Endothelial cell of umbilical vein (primary cell): ENCODE data around the gene SHISA5. TPM values are rescaled to one million over a fixed set of nuclear protein-coding genes. Genes with fewer than 3 reads are reported as not detected.

Experiments
- BruUV-seq: library from RNA; stranded (reverse); fragments of 400-500 nt; replicated peaks from 2 replicates; lab custom pipeline; 2021; lab: Mats Ljungman, UMichigan
- CTCF ChIA-PET: fragments of 300-600, 350-600 bp; sonication (Branson Sonifier 250); formaldehyde crosslinking; loops from one replicate; lab custom pipeline; 2021; ENCODE audit warnings: antibody characterized with exemption, inconsistent platforms; lab: Charles Lee
- POLR2A ChIA-PET: fragments of 300-600, 350-600 bp; sonication (Branson Sonifier 250); formaldehyde crosslinking; loops from one replicate; lab custom pipeline; 2021; ENCODE audit warnings: antibody characterized with exemption, inconsistent platforms; lab: Charles Lee
- DNase-seq: peaks from one replicate; pipeline ENCODE4 v3.0.0-alpha.2; 2011; ENCODE audit warnings: low read depth, low spot score
- FAIRE-seq: peaks from 2 replicates; lab custom pipeline; 2011; peaks lifted over from hg19 to GRCh38; lab: Jason Lieb, UNC
- H2AFZ ChIP-seq: 2 replicates; pipeline ENCODE4 v1.6.0; 2012; ENCODE audit warnings: low read depth, low read length, control low read depth, inconsistent platforms
- H3K27ac ChIP-seq: 2 replicates; pipeline ENCODE4 v1.5.1; 2011; ENCODE audit warnings: low read depth, mild to moderate bottlenecking, control low read depth, low read length, moderate library complexity; ENCODE audit not compliant: insufficient read depth
- H3K27me3 ChIP-seq, 2 experiments: 2 replicates each; pipeline versions ENCODE4 v1.6.0 to v1.6.1; 2011; ENCODE audit warnings: low read length in 2 of 2, mixed read lengths in 1 of 2; ENCODE audit not compliant: control insufficient read depth in 2 of 2, insufficient read depth in 2 of 2
- H3K36me3 ChIP-seq, 2 experiments: 2 replicates in 1 of 2; 3 replicates in 1 of 2; pipeline ENCODE4 v1.5.1; 2011; ENCODE audit warnings: low read length in 2 of 2, mild to moderate bottlenecking in 1 of 2, moderate library complexity in 1 of 2; ENCODE audit not compliant: control insufficient read depth in 2 of 2, insufficient read depth in 2 of 2; ENCODE audit errors: extremely low read depth in 1 of 2
- H3K4me1 ChIP-seq: 3 replicates; pipeline ENCODE4 v1.5.1; 2011; ENCODE audit warnings: mild to moderate bottlenecking, low read length; ENCODE audit not compliant: control insufficient read depth, insufficient read depth; ENCODE audit errors: extremely low read depth
- H3K4me2 ChIP-seq: 2 replicates; pipeline ENCODE4 v1.6.1; 2011; ENCODE audit warnings: low read length, control low read depth, mixed read lengths; ENCODE audit not compliant: insufficient read depth
- H3K4me3 ChIP-seq, 3 experiments: fragments of 200-600 bp in 1 of 3; sonication (generic), shearing (Covaris generic) in 1 of 3; replicated peaks in 1 of 3; 2 replicates each; pipeline ENCODE4 v1.5.1; 2011 to 2016; ENCODE audit warnings: control low read depth in 3 of 3, low read length in 3 of 3, mild to moderate bottlenecking in 2 of 3, inconsistent platforms in 1 of 3, low read depth in 1 of 3, moderate library complexity in 1 of 3; ENCODE audit not compliant: insufficient read depth in 1 of 3
- H3K79me2 ChIP-seq: 2 replicates; pipeline ENCODE4 v1.6.0; 2012; ENCODE audit warnings: low read length, inconsistent platforms; ENCODE audit not compliant: control insufficient read depth, insufficient read depth
- H3K9ac ChIP-seq: replicated peaks from 2 replicates; pipeline ENCODE3; 2011; ENCODE audit warnings: low read length, control low read depth; ENCODE audit not compliant: insufficient read depth; ENCODE audit errors: extremely low read depth
- H3K9me1 ChIP-seq: replicated peaks from 3 replicates; pipeline ENCODE4 v1.6.0; 2011; ENCODE audit warnings: mild to moderate bottlenecking, low read length; ENCODE audit not compliant: control insufficient read depth, insufficient read depth; ENCODE audit errors: extremely low read depth
- H3K9me3 ChIP-seq: replicated peaks from 2 replicates; pipeline ENCODE4 v1.5.1; 2012; ENCODE audit warnings: low read length, inconsistent platforms; ENCODE audit not compliant: control insufficient read depth, insufficient read depth
- H4K20me1 ChIP-seq: replicated peaks from 2 replicates; pipeline ENCODE3; 2011; ENCODE audit warnings: mild to moderate bottlenecking, low read length; ENCODE audit not compliant: control insufficient read depth, insufficient read depth; ENCODE audit errors: extremely low read depth
- CTCF ChIP-seq, 2 donors: IDR thresholded peaks; 1 replicate in 1 of 2; 2 replicates in 1 of 2; pipeline ENCODE4 v1.5.1; 2011; ENCODE audit warnings: low read length in 2 of 2, mild to moderate bottlenecking in 2 of 2, moderate library complexity in 2 of 2, control low read depth in 1 of 2, inconsistent platforms in 1 of 2, low read depth in 1 of 2; ENCODE audit not compliant: insufficient read depth in 1 of 2; ENCODE audit errors: extremely low read depth in 1 of 2
- EZH2 ChIP-seq: IDR thresholded peaks from 2 replicates; pipeline ENCODE4 v1.6.1; 2012; ENCODE audit warnings: borderline replicate concordance, low read depth, mild to moderate bottlenecking, moderate library complexity, low read length, inconsistent platforms; ENCODE audit not compliant: severe bottlenecking
- FOS ChIP-seq: IDR thresholded peaks from 2 replicates; pipeline ENCODE4 v1.6.1; 2011; ENCODE audit warnings: mild to moderate bottlenecking, low read length, moderate library complexity, borderline replicate concordance; ENCODE audit not compliant: insufficient read depth
- GATA2 ChIP-seq: IDR thresholded peaks from 2 replicates; pipeline ENCODE4 v1.7.0; 2011; ENCODE audit warnings: low read depth, mild to moderate bottlenecking, moderate library complexity, mixed read lengths, low read length; ENCODE audit not compliant: insufficient read length, insufficient read depth
- JUN ChIP-seq: IDR thresholded peaks from 2 replicates; pipeline ENCODE4 v1.6.1; 2011; ENCODE audit warnings: borderline replicate concordance, low read depth; ENCODE audit not compliant: insufficient read length, insufficient read depth
- MAX ChIP-seq: IDR thresholded peaks from 2 replicates; pipeline ENCODE4 v1.6.1; 2011; ENCODE audit not compliant: insufficient read depth, insufficient read length
- MYC ChIP-seq: IDR thresholded peaks from one replicate; pipeline ENCODE4 v1.6.1; 2011; ENCODE audit warnings: mild to moderate bottlenecking, low read depth, low read length
- POLR2A ChIP-seq: IDR thresholded peaks from 2 replicates; pipeline ENCODE4 v1.6.1; 2012; ENCODE audit warnings: low read depth, mild to moderate bottlenecking, control low read depth, low read length
- dilution Hi-C: fragments of 300-500 bp; cut with MboI; formaldehyde crosslinking; loops from one replicate; pipeline ENCODE4 v1.15.0; 2019; ENCODE audit warnings: low sequenced_read_pairs; ENCODE audit not compliant: extremely low pct_ligation_motif_present
- intact Hi-C: fragments of 100-400 bp; cut with micrococcal nuclease; formaldehyde crosslinking; loops from one replicate; pipeline ENCODE4 v1.10.0; 2022
- polyA plus RNA-seq, 4 experiments: library from polyadenylated mRNA; depleted of rRNA in 3 of 4; stranded (reverse) in 3 of 4; unstranded in 1 of 4; fragments of >200 nt; gene quantifications; 2 replicates each; pipeline versions ENCODE4 v1.2.1 to v1.2.3, GENCODE V29; 2011 to 2012; ENCODE audit warnings: missing spikeins in 1 of 4
- total RNA-seq: library from RNA; stranded (reverse); gene quantifications from 2 replicates; pipeline ENCODE4 v1.2.3, GENCODE V29; 2021

SHISA5 gene
- total and polyA plus RNA-seq, 2 donors (not counting 3 experiments of a cell fraction or from before 2014, with no cell fraction given): 205 to 320 TPM

GRCh38 chr3:48514431-48515227 is 10.7 kb upstream of the SHISA5 start:
- Histone ChIP-seq H3K36me3 (no peaks in the 10 kb centered on the region), H3K9me3 (no peaks in the 10 kb centered on the region), H3K4me3 (no peak overlapping the region), H3K4me2 (no peak overlapping the region), H3K79me2 (no peaks in the 10 kb centered on the region), H4K20me1 (no peaks in the 10 kb centered on the region), H3K4me1 (no peaks in the 10 kb centered on the region), H3K9ac (no peak overlapping the region), H2AFZ (no peak overlapping the region), H3K9me1 (no peaks in the 10 kb centered on the region), H3K27ac (no peak overlapping the region), H3K27me3 (no peaks in the 10 kb centered on the region)
- ChIA-PET CTCF (interaction anchor here (1.0 kb wide), 1 partner anchor 14 kb away, joined by 3 read pairs; no protein-coding TSS in a partner anchor), POLR2A (no interaction called here)
- dilution Hi-C loops (no loop called here), intact Hi-C loops (no loop called here)
- FAIRE-seq (no peak), DNase-seq (no peak)
- TF ChIP-seq JUN (no peak), FOS (no peak), MAX (no peak), GATA2 (no peak)
- BruUV-seq: no TSS peak

GRCh38 chr3:48511551-48511950 is 7.6 kb upstream of the SHISA5 start:
- intact Hi-C loops (no loop called here), dilution Hi-C loops (no loop called here)
- Histone ChIP-seq H3K4me3 (no peak overlapping the region), H3K4me2 (no peak overlapping the region), H2AFZ (no peak overlapping the region), H3K9me3 (no peaks in the 10 kb centered on the region), H3K27me3 (no peaks in the 10 kb centered on the region), H3K9ac (no peak overlapping the region), H3K4me1 (no peaks in the 10 kb centered on the region), H3K9me1 (no peaks in the 10 kb centered on the region), H3K27ac (no peak overlapping the region), H3K79me2 (no peaks in the 10 kb centered on the region), H4K20me1 (no peaks in the 10 kb centered on the region), H3K36me3 (no peaks in the 10 kb centered on the region)
- no peak for FAIRE-seq
- BruUV-seq: no TSS peak
- TF ChIP-seq JUN (no peak), POLR2A (no peak), MYC (no peak), EZH2 (no peak), CTCF (IDR thresholded peaks at IDR 0.05; ENCODE audit: extremely low read depth in 1 of 2, insufficient read depth in 1 of 2, low read depth in 1 of 2, low read length in 2 of 2) (no peak)
- DNase-seq: no peak
- CTCF ChIA-PET: interaction anchor here (0.7 to 1.6 kb wide), 4 partner anchors 12 to 48 kb away, joined by 3 to 4 read pairs (median 3); no protein-coding TSS in a partner anchor
- POLR2A ChIA-PET: interaction anchor here (0.7 kb wide), 1 partner anchor 25 kb away, joined by 4 read pairs; no protein-coding TSS in a partner anchor
